Medulla oblongata (tissue), 1 donor: ENCODE results near the gene ADGRF3.
"Not testable (repeated sequence)": the region's sequence is repeated elsewhere in the genome, so short reads cannot be mapped to it uniquely, and the experiment has no call there.

Experiments used
- DNase-seq: peaks from one replicate; pipeline ENCODE4 v3.0.0-alpha.2; 2015; ENCODE audit errors: extremely low spot score

Gene ADGRF3

DNA sequence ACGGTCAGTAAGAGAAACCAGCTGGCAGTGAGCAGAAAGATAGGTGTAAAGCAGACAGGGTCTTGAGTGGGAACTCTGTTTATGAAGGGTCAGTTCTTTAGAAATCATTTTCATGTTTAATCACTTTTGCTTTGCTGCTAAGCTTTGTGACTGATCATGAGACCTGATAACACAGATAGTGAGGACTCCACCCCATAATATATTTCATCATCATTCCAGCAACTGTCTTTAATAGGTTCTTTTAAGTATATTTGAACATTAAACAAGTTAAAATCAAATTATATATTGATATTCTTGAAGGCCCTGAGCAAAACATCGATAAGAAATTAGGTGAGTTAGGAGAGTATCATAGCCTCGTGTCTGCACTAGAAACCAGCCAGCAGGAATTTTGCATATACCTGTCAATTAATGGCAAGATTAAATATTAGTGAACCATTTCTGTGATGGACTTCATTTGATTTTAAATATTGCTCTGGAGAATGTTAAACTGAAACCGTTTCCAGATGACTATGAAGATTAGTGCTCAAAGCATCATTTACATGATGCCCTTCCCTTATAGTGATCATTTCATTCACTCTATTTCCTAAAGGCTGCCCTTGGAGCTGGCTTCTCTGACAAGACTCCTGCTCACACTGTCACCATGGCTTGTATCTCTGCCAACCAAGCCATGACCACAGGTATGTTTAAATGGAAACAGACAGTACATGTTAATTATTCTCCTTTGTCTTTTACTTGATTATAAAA is 69.9 kb downstream of the ADGRF3 start:
- DNase-seq: no peak

GRCh38 chr2:26274058-26274613 is 72.5 kb downstream of the ADGRF3 start:
- DNase-seq: peak; percentile 41

DNA sequence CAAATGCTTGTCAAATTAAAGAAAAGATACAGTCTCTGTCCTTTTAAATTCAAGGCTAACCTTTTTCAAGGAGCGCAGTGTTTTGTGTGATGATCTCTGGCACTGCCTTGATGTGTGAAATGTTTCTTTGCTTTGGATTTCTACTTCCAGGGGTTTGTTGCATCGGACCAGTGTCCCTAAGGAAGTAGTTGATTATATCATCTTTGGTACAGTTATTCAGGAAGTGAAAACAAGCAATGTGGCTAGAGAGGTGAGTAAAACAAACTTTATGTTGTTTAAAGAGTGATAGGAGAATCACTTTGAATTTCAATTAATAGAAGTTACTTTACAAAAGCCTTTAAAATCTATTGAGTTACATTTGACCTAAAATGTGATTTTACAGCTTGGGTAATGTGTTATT is 73.1 kb downstream of the ADGRF3 start:
- DNase-seq: no peak

GRCh38 chr2:26270373-26270772 is 76.2 kb downstream of the ADGRF3 start:
- no peak for DNase-seq

DNA sequence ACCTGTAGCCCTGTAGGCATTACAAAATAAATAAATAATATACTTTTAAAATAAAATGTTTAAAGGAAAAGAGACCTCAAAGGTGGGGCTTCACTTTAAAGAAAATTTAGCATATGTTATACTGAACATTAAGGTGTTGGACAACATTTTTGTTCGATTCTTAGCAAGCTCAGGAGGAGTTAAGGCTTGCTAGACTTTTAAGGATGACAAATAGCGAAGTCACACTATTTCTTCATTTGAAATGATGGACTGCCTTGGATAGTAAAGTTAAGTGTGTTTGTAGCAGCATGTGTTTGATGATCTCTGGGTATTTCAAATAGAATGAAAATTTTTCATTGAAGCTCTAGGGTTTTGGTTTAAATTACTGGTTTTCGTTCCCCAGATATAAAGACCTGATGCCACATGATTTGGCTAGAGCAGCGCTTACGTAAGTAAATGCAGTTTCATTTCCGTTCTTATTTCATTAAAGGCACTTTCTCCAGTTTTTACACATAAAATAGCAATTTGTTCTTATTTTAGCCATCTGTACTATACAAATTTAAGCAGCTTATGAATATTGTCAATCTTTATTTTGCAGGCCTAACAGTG is 76.9 kb downstream of the ADGRF3 start:
- peak; percentile 47 for DNase-seq

GRCh38 chr2:26268670-26269385 is 77.8 kb downstream of the ADGRF3 start:
- DNase-seq: not testable (repeated sequence)

GRCh38 chr2:26268213-26268612 is 78.4 kb downstream of the ADGRF3 start:
- no peak for DNase-seq

DNA sequence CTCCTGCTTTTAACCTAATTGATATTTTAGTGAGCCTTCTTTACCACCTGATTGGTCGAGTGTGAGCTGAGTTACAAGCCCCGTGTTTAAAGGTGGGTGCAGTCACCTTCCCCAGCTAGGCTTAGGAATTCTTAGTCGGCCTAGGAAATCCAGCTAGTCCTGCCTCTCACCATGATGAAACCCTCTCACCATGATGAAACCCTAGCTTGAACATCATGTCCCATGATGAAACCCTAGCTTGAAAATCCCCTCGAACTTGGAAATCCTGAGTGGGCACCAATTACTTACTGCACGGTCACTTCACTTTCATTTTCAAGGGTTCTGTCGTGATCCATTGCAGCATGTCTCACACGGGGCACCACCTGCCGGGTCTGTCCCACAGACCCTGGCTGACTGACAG is 87.8 kb downstream of the ADGRF3 start:
- DNase-seq: not testable (repeated sequence)
